Omental fat pad (tissue), 4 donors: Measurements from ENCODE around the gene DSG3. TPM values are rescaled to one million over a fixed set of nuclear protein-coding genes. Genes with fewer than 3 reads are reported as not detected.

Experiments
- ATAC-seq: fragments of 150-250 bp; one replicate; pipeline ENCODE4 v1.9.1; 2016; ENCODE audit warnings: mild to moderate bottlenecking, moderate library complexity; ENCODE audit not compliant: low FRiP score
- DNase-seq: peaks from one replicate; pipeline ENCODE4 v3.0.0-alpha.2; 2019; ENCODE audit warnings: low spot score
- CTCF ChIP-seq, 3 donors: fragments of 450-650 bp; IDR thresholded peaks; one replicate each; pipeline ENCODE4 v1.5.1; 2016 to 2017; ENCODE audit warnings: antibody characterized with exemption in 3 of 3, mild to moderate bottlenecking in 3 of 3, moderate library complexity in 2 of 3
- total RNA-seq, 4 donors: library from RNA; depleted of rRNA; stranded (reverse); fragments of >200 nt; gene quantifications; one replicate each; pipeline ENCODE4 v1.1.0, GENCODE V29; 2016

Gene DSG3
- total RNA-seq, 4 donors from 2014 or later: not detected

GRCh38 chr18:31403409-31403808, 44.1 kb upstream of the DSG3 start:
- TF ChIP-seq CTCF (IDR thresholded peaks at IDR 0.05): no peak
- DNase-seq (no peak), ATAC-seq (no peak)

GRCh38 chr18:31407649-31408048, 39.9 kb upstream of the DSG3 start:
- DNase-seq (no peak), ATAC-seq (no peak)
- TF ChIP-seq CTCF (IDR thresholded peaks at IDR 0.05): no peak

GRCh38 chr18:31409276-31409675, 38.3 kb upstream of the DSG3 start:
- DNase-seq: no peak
- no peak for ATAC-seq
- TF ChIP-seq CTCF (IDR thresholded peaks at IDR 0.05): no peak

GRCh38 chr18:31410716-31411483, 36.6 kb upstream of the DSG3 start:
- no peak for TF ChIP-seq CTCF (IDR thresholded peaks at IDR 0.05)
- no peak for ATAC-seq
- DNase-seq: no peak

- DNase-seq (no peak), ATAC-seq (no peak)
- no peak for TF ChIP-seq CTCF (IDR thresholded peaks at IDR 0.05)
Observed at GRCh38 chr18:31413137-31413536, 34.4 kb upstream of the DSG3 start.

GRCh38 chr18:31417850-31418249, 29.7 kb upstream of the DSG3 start:
- TF ChIP-seq CTCF (IDR thresholded peaks at IDR 0.05): no peak
- ATAC-seq: no peak
- no peak for DNase-seq

- no peak for TF ChIP-seq CTCF (IDR thresholded peaks at IDR 0.05)
- DNase-seq: no peak
- ATAC-seq: no peak
Observed at GRCh38 chr18:31419457-31419932, 28.0 kb upstream of the DSG3 start.
